Testis (tissue), 3 donors: ENCODE results near the gene ABCG8. TPM values are rescaled to one million over a fixed set of nuclear protein-coding genes. Genes with fewer than 3 reads are reported as not detected.

Experiments used
- DNase-seq: peaks from one replicate; pipeline ENCODE4 v3.0.0-alpha.2; 2019
- H3K27ac ChIP-seq, 2 donors: fragments of 200-600 bp; sonication (generic); one replicate each; pipeline ENCODE4 v1.5.1; 2019
- H3K27me3 ChIP-seq: fragments of 200-600 bp; sonication (generic); one replicate; pipeline ENCODE4 v1.5.1; 2019
- H3K36me3 ChIP-seq: fragments of 200-600 bp; sonication (generic); one replicate; pipeline ENCODE4 v1.5.1; 2017; ENCODE audit warnings: low read depth; ENCODE audit errors: missing control alignments
- H3K4me1 ChIP-seq: fragments of 200-600 bp; sonication (generic); one replicate; pipeline ENCODE4 v1.5.1; 2019
- H3K4me3 ChIP-seq, 2 donors: fragments of 200-600 bp; sonication (generic); one replicate each; pipeline ENCODE4 v1.5.1; 2017 to 2019
- H3K9me3 ChIP-seq: fragments of 200-600 bp; sonication (generic); one replicate; pipeline ENCODE4 v1.5.1; 2017
- CTCF ChIP-seq, 3 experiments: fragments of 450-650 bp in 2 of 3; fragments of 200-600 bp in 1 of 3; sonication (generic) in 1 of 3; IDR thresholded peaks; one replicate each; pipeline ENCODE4 v1.5.1; 2016 to 2019; ENCODE audit warnings: antibody characterized with exemption in 3 of 3, mild to moderate bottlenecking in 2 of 3, moderate library complexity in 1 of 3
- POLR2A ChIP-seq: fragments of 450-650 bp; IDR thresholded peaks from one replicate; pipeline ENCODE4 v1.6.1; 2017; ENCODE audit warnings: antibody characterized with exemption, mild to moderate bottlenecking, moderate library complexity
- WGBS, 2 donors: methylation state at CpG; one replicate each; pipeline ENCODE4 v1.1.5; 2018; 5-methylcytosine and 5-hydroxymethylcytosine counted together
- intact Hi-C: fragments of 100-400 bp; cut with DNase I; formaldehyde crosslinking; loops from one replicate; pipeline ENCODE4 v1.15.1; 2023; ENCODE audit warnings: low total_unique reads
- polyA plus RNA-seq: library from polyadenylated mRNA; stranded (reverse); fragments of 350-450 nt; fragmentation: Illumina TruSeq; extraction: RNeasy Lipid Tissue Mini Kit (QIAGEN cat#74804); gene quantifications from one replicate; pipeline ENCODE4 v1.2.3, GENCODE V29; 2014; ENCODE audit warnings: low read depth, low replicate concordance; ENCODE audit not compliant: insufficient read depth
- small RNA-seq, 2 donors: library from RNA; depleted of rRNA; stranded (forward); fragments of <200 nt; gene quantifications; one replicate each; pipeline ENCODE3, GENCODE V24; 2016
- total RNA-seq, 2 donors: library from RNA; depleted of rRNA; stranded (reverse); fragments of >200 nt; gene quantifications; one replicate each; pipeline ENCODE4 v1.2.3, GENCODE V29; 2016

ABCG8 gene
- total and polyA plus RNA-seq, 3 donors from 2014 or later, result 0.24 to 0.43 TPM; not detected in 1

DNA sequence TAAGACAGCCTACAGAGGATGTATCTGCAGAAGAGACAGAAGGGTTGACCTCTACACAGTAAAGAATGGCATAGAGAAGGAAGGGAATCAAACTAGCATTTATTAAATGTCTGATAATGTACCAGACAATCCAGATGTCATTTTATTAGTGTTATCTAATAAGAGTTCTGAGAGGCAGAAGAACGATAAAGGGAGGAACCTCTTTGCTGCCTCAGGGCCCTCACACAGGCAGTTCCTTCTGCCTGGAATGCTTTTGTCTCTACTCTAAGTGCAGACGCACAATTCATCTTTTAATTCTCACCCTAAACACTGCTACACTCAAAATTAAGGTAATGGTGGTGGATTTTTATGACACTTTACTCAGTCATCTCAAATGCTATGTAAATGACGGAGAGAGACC lies 92.5 kb downstream of the ABCG8 start:
- Histone ChIP-seq H3K9me3 (no peaks in the 10 kb centered on the region), H3K4me3 (no peak overlapping the region), H3K27me3 (no peaks in the 10 kb centered on the region), H3K36me3 (no peaks in the 10 kb centered on the region), H3K27ac (no peak overlapping the region), H3K4me1 (no peaks in the 10 kb centered on the region)
- TF ChIP-seq CTCF (IDR thresholded peaks at IDR 0.05) (no peak), POLR2A (no peak)
- intact Hi-C loops, result no loop called here
- WGBS, 2 donors, result 90 to 93% methylated on average over 3 of the region's 3 CpGs
- DNase-seq, result no peak

Small RNA genes lying within 50 kb of the gene (small RNA-seq; reads per million reads assigned to genes)
- gene RN7SL455P (0 reads per million in 2 donors), gene RNU6-1048P (0 reads per million in 2 donors)

Other genes with a start within 250 kb of the ABCG8 start
- gene THADA, start 242.9 kb upstream of the ABCG8 start, total RNA-seq, result 10 to 100 TPM; 39.5 to 43.9 TPM
- 29.5 TPM for gene THADA, start 242.9 kb upstream of the ABCG8 start, polyA plus RNA-seq
- gene PLEKHH2, start 201.7 kb upstream of the ABCG8 start, total RNA-seq, result 10 to 100 TPM; 45.3 to 80.2 TPM
- 7.4 TPM for gene PLEKHH2, start 201.7 kb upstream of the ABCG8 start, polyA plus RNA-seq
- gene C1GALT1C1L, start 162.5 kb upstream of the ABCG8 start, total RNA-seq, result 1 to 10 TPM; 3.1 to 5.8 TPM
- gene C1GALT1C1L, start 162.5 kb upstream of the ABCG8 start, polyA plus RNA-seq, result 8.6 TPM
- 10 to 100 TPM; 48.8 to 60.4 TPM for gene DYNC2LI1, start 64.9 kb upstream of the ABCG8 start, total RNA-seq
- 66.8 TPM for gene DYNC2LI1, start 64.9 kb upstream of the ABCG8 start, polyA plus RNA-seq
- not detected for gene ABCG5, start 132 bp upstream of the ABCG8 start, total RNA-seq
- gene ABCG5, start 132 bp upstream of the ABCG8 start, polyA plus RNA-seq, result 0.16 TPM
- 100 to 1,000 TPM; 114 to 133 TPM for gene LRPPRC, start 157.0 kb downstream of the ABCG8 start, total RNA-seq
- gene LRPPRC, start 157.0 kb downstream of the ABCG8 start, polyA plus RNA-seq, result 65.7 TPM